ENCODE measurements around the gene CAPZB. TPM values are rescaled to one million over a fixed set of nuclear protein-coding genes. Genes with fewer than 3 reads are reported as not detected.

Gene CAPZB
- total and polyA plus RNA-seq, 10 donors = 139 to 386 (median 277) TPM

DNA sequence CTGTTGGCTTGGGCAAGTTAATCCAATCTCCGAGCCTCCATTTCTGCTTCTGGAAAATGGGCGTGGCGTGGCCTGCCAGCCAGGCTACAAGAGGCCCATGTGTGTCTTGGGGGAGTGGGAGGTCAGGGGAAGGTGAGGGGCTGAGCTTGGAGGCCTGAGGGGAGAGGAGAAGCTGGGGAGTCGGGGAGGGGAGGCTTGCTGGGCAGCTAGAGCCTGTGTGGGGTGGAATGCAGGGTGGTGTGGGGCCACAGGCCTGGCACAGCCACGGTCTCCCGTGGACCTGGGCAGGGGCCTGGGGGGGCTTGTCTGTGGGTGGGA, 158.6 kb downstream of the CAPZB start:
- no peak overlapping the region for H3K27ac ChIP-seq
- WGBS, 5 donors = 75 to 94% (median 87%) methylated on average over 6 of the region's 6 CpGs
- DNase-seq = no peak
- H3K4me1 ChIP-seq = no peaks in the 10 kb centered on the region
- peaks cover 0 to 98% (median 51%) of the 10 kb centered on the region in 6 donors for H3K36me3 ChIP-seq
- TF ChIP-seq, protein P1, sequence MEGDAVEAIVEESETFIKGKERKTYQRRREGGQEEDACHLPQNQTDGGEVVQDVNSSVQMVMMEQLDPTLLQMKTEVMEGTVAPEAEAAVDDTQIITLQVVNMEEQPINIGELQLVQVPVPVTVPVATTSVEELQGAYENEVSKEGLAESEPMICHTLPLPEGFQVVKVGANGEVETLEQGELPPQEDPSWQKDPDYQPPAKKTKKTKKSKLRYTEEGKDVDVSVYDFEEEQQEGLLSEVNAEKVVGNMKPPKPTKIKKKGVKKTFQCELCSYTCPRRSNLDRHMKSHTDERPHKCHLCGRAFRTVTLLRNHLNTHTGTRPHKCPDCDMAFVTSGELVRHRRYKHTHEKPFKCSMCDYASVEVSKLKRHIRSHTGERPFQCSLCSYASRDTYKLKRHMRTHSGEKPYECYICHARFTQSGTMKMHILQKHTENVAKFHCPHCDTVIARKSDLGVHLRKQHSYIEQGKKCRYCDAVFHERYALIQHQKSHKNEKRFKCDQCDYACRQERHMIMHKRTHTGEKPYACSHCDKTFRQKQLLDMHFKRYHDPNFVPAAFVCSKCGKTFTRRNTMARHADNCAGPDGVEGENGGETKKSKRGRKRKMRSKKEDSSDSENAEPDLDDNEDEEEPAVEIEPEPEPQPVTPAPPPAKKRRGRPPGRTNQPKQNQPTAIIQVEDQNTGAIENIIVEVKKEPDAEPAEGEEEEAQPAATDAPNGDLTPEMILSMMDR (IDR thresholded peaks at IDR 0.05 in 8 of 11, conservative IDR thresholded peaks at IDR 0.05 in 3 of 11) = no peak
- no peak for TF ChIP-seq POLR2AphosphoS5 (IDR thresholded peaks at IDR 0.05)
- no peak for TF ChIP-seq POLR2A (IDR thresholded peaks at IDR 0.05)
- intact Hi-C loops (cut with DNase I; ENCODE audit: low total_unique reads) = no loop called here
- no peaks in the 10 kb centered on the region for H3K27me3 ChIP-seq (replicated peaks in 1 of 7)
- H3K4me3 ChIP-seq = no peak overlapping the region
- H3K9me3 ChIP-seq = no peaks in the 10 kb centered on the region

DNA sequence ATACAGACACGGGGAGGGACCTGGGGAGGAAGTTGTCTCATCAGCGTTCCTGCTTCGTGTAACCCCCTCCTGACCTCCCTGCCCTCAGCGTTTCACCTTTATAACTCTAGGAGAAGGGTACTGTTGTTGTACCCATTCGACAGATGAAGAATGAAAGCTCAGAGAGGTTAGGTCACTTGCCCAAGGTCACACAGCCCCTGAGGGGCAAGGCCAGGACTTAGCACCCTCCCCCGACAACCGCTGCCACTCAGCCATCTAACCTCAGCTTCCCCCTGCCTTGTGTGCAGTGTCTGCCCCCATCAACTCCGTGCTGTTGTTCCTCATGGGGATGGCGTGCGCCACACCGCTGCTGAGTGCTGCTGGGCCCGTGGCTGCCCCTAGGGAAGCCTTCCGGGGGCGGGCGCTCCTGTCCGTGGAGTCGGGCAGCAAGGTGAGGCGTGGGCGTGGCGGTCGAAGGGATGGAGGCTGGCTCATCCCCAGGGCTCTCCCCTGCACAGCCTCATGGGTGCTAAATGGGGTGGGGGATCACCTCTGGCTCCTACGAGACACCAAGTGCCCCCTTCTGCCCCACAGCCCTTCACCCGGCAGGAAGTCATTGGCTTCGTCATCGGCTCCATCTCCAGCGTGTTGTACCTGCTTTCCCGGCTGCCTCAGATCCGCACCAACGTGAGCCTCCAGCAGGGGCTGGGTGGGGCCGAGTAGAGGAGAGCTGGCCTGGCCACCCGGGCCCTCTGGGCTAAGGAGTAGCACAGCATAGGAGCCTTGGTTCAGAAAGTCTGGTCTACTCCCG, 159.2 kb downstream of the CAPZB start:
- Histone ChIP-seq H3K9me3 (no peaks in the 10 kb centered on the region), H3K4me3 (no peak overlapping the region), H3K36me3 (peaks cover 0 to 98% (median 51%) of the 10 kb centered on the region in 6 donors), H3K4me1 (no peaks in the 10 kb centered on the region), H3K27me3 (replicated peaks in 1 of 7) (no peaks in the 10 kb centered on the region), H3K27ac (no peak overlapping the region)
- intact Hi-C loops (cut with DNase I; ENCODE audit: low total_unique reads) = no loop called here
- WGBS, 5 donors = 67 to 87% (median 76%) methylated on average over 19 to 32 of the region's 32 CpGs
- TF ChIP-seq POLR2A (IDR thresholded peaks at IDR 0.05) = no peak
- TF ChIP-seq, protein P1 (IDR thresholded peaks at IDR 0.05 in 8 of 11, conservative IDR thresholded peaks at IDR 0.05 in 3 of 11) = no peak
- TF ChIP-seq POLR2AphosphoS5 (IDR thresholded peaks at IDR 0.05) = peak; percentile 23 to 70 (median 36)
- DNase-seq = no peak

DNA sequence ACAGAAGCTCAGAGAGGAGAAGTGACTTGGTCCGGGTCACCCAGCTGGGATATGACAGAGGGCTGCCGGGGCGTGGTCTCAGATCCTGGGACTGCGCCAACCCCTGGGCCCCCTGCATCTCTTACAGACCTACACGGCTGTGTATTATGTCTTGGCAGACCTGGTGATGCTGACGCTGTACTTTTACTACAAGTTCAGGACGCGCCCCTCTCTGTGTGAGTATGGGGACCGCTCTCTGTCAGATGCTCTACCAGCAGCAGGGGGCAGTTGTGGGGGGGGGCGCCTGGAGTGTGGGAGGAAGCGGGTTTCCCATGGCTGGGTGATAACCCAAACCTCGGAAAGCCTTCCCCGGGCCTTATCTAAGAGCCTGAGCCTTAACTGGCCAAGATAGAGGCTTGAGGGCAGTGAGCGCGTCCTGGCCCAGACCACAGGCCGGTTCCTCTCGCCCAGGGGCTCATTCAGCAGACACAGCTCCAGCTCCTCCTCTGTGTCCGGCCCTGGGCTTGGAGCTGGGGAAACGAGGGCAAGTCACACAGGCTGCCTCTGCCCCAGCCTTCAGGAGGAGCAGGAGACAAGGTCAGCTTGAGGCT, 159.9 kb downstream of the CAPZB start:
- Histone ChIP-seq H3K27ac (no peak overlapping the region), H3K4me1 (no peaks in the 10 kb centered on the region), H3K27me3 (replicated peaks in 1 of 7) (no peaks in the 10 kb centered on the region), H3K9me3 (no peaks in the 10 kb centered on the region), H3K36me3 (peaks cover 0 to 94% (median 51%) of the 10 kb centered on the region in 6 donors), H3K4me3 (no peak overlapping the region)
- intact Hi-C loops (cut with DNase I; ENCODE audit: low total_unique reads) = no loop called here
- DNase-seq = no peak
- TF ChIP-seq, protein P1 (IDR thresholded peaks at IDR 0.05 in 8 of 11, conservative IDR thresholded peaks at IDR 0.05 in 3 of 11) = no peak
- TF ChIP-seq POLR2A (IDR thresholded peaks at IDR 0.05) = no peak
- TF ChIP-seq POLR2AphosphoS5 (IDR thresholded peaks at IDR 0.05) = no peak
- 81 to 84% (median 83%) methylated on average over 18 to 19 of the region's 19 CpGs for WGBS, 5 donors

DNA sequence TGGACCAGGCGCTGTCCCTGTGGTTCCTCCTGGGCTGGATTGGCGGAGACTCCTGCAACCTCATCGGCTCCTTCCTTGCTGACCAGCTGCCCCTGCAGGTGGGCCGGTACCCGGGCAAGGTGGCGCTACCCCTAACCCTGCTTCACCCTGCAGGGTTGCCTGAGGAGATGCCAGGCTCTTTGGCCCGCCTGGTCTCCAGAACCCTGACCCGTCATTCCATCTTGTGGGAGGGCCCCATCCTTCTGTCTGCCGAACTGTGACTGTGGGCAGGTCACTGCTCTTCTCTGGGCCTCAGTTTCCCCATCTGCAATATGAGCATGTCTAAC, 160.7 kb downstream of the CAPZB start:
- no peaks in the 10 kb centered on the region for H3K9me3 ChIP-seq
- TF ChIP-seq POLR2A (IDR thresholded peaks at IDR 0.05) (no peak), POLR2AphosphoS5 (IDR thresholded peaks at IDR 0.05) (peak in 1 of 3 donors; percentile 32)
- H3K4me3 ChIP-seq = no peak overlapping the region
- no peak for DNase-seq
- WGBS, 5 donors = 96 to 99% (median 96%) methylated on average over 8 to 9 of the region's 9 CpGs
- no peaks in the 10 kb centered on the region for H3K27me3 ChIP-seq (replicated peaks in 1 of 7)
- no peak overlapping the region for H3K27ac ChIP-seq
- intact Hi-C loops (cut with DNase I; ENCODE audit: low total_unique reads) = no loop called here
- peaks cover 0 to 90% (median 51%) of the 10 kb centered on the region in 6 donors for H3K36me3 ChIP-seq
- H3K4me1 ChIP-seq = no peaks in the 10 kb centered on the region

All from spleen (tissue), 11 donors.